GM12878 (cell line): Measurements from ENCODE around the gene TRIM40. TPM values are rescaled to one million over a fixed set of nuclear protein-coding genes. Genes with fewer than 3 reads are reported as not detected.

Source experiments
- ATAC-seq: fragments of 200-7000 bp; cut with Tn5 transposase; 3 replicates; pipeline ENCODE4 v1.9.1; 2020; ENCODE audit warnings: mild to moderate bottlenecking, moderate library complexity
- BruUV-seq: library from RNA; stranded (reverse); fragments of 400-500 nt; replicated peaks from 2 replicates; lab custom pipeline; 2021; lab: Mats Ljungman, UMichigan
- CTCF ChIA-PET: fragments of 300-600 bp; sonication (Branson Sonifier 250); formaldehyde crosslinking; extraction: SDS; loops from one replicate; lab custom pipeline; 2021; ENCODE audit warnings: inconsistent platforms; lab: Yijun Ruan, JAX
- POLR2A ChIA-PET: fragments of 350-600 bp; formaldehyde crosslinking; extraction: SDS; loops from one replicate; lab custom pipeline; 2021; ENCODE audit warnings: inconsistent platforms; lab: Charles Lee
- RAD21 ChIA-PET: fragments of 300-600 bp; sonication (Branson Sonifier 250); formaldehyde crosslinking; loops from one replicate; lab custom pipeline; 2023; ENCODE audit warnings: antibody characterized with exemption; ENCODE audit not compliant: unreplicated experiment; lab: Charles Lee
- SMC1A ChIA-PET: fragments of 300-600 bp; sonication (Branson Sonifier 250); formaldehyde crosslinking; loops from one replicate; lab custom pipeline; 2023; ENCODE audit not compliant: unreplicated experiment, uncharacterized antibody; lab: Charles Lee
- DNase-seq: peaks from one replicate; pipeline ENCODE4 v3.0.0-alpha.2; 2011; ENCODE audit warnings: low read depth, low spot score
- FAIRE-seq: peaks from 3 replicates; lab custom pipeline; 2011; peaks lifted over from hg19 to GRCh38; lab: Jason Lieb, UNC
- H2AFZ ChIP-seq: 2 replicates; pipeline ENCODE4 v1.6.0; 2011; ENCODE audit warnings: low read depth, low read length, control low read depth; ENCODE audit not compliant: control insufficient read depth
- H3K27ac ChIP-seq: 2 replicates; pipeline ENCODE4 v1.5.1; 2011; ENCODE audit warnings: control low read depth; ENCODE audit not compliant: control insufficient read depth, insufficient read depth
- H3K27me3 ChIP-seq, 2 experiments: replicated peaks in 1 of 2; 2 replicates each; pipeline versions ENCODE4 v1.6.0 to v1.6.1; 2011; ENCODE audit warnings: low read length in 1 of 2; ENCODE audit not compliant: control insufficient read depth in 2 of 2, insufficient read depth in 2 of 2
- H3K36me3 ChIP-seq, 2 experiments: 2 replicates each; pipeline ENCODE4 v1.5.1; 2011; ENCODE audit warnings: low read length in 1 of 2; ENCODE audit not compliant: control insufficient read depth in 2 of 2, insufficient read depth in 2 of 2
- H3K4me1 ChIP-seq: 2 replicates; pipeline ENCODE4 v1.6.1; 2011; ENCODE audit warnings: mild to moderate bottlenecking, low read length, moderate library complexity, mixed read lengths; ENCODE audit not compliant: control insufficient read depth, insufficient read depth
- H3K4me2 ChIP-seq: 2 replicates; pipeline ENCODE4 v1.6.0; 2011; ENCODE audit warnings: control low read depth; ENCODE audit not compliant: control insufficient read depth, insufficient read depth
- H3K4me3 ChIP-seq: fragments of 200-600 bp; sonication (generic); 2 replicates; pipeline ENCODE4 v1.5.1; 2016
- H3K79me2 ChIP-seq: 2 replicates; pipeline ENCODE4 v1.6.0; 2011; ENCODE audit warnings: low read length; ENCODE audit not compliant: control insufficient read depth, insufficient read depth
- H3K9ac ChIP-seq: 2 replicates; pipeline ENCODE4 v1.8.0; 2011; ENCODE audit warnings: low read length, control low read depth, mixed read lengths; ENCODE audit not compliant: control insufficient read depth, insufficient read depth
- H3K9me3 ChIP-seq: replicated peaks from 3 replicates; pipeline ENCODE4 v1.5.1; 2011; ENCODE audit warnings: mild to moderate bottlenecking, low read length; ENCODE audit not compliant: control insufficient read depth, insufficient read depth
- H4K20me1 ChIP-seq: 2 replicates; pipeline ENCODE4 v1.6.0; 2011; ENCODE audit not compliant: control insufficient read depth, insufficient read depth
- BCL11A ChIP-seq: IDR thresholded peaks from 2 replicates; pipeline ENCODE4 v1.6.1; 2011; ENCODE audit warnings: low read depth, low read length
- NFYA ChIP-seq: IDR thresholded peaks from 2 replicates; pipeline ENCODE4 v1.6.1; 2011; ENCODE audit warnings: low read depth, mild to moderate bottlenecking, low read length, improper control_type of control experiment, borderline replicate concordance
- ZNF24 ChIP-seq: fragments of 450-650 bp; IDR thresholded peaks from 2 replicates; pipeline ENCODE4 v1.6.1; 2017; ENCODE audit warnings: antibody characterized with exemption, mild to moderate bottlenecking
- WGBS: methylation state at CpG from one replicate; pipeline ENCODE4 v1.1.6; 2016; ENCODE audit warnings: low lambda C conversion rate; ENCODE audit not compliant: insufficient replicate concordance, insufficient coverage; ENCODE audit errors: missing lambda C conversion rate; 5-methylcytosine and 5-hydroxymethylcytosine counted together
- in situ Hi-C: fragments of 300-500 bp; cut with MboI; formaldehyde crosslinking; loops from 9 replicates; pipeline ENCODE4 v1.14.3; 2018; ENCODE audit warnings: mixed read lengths
- intact Hi-C: fragments of 100-400 bp; cut with micrococcal nuclease; formaldehyde crosslinking; loops from one replicate; pipeline ENCODE4 v1.14.2; 2022; ENCODE audit not compliant: unreplicated experiment
- polyA plus RNA-seq, 11 experiments: library from polyadenylated mRNA; depleted of rRNA in 4 of 11; unstranded in 6 of 11; stranded (reverse) in 5 of 11; fragments of >200 nt; fragmentation: Nextera tagmentation in 4 of 11; fragmentation: Illumina TruSeq in 1 of 11; extraction: Ambion mirVana in 4 of 11; extraction: Trizol in 1 of 11; gene quantifications; 1 replicate in 1 of 11; 2 replicates in 10 of 11; pipeline versions ENCODE4 v1.2.1 to v1.2.3, GENCODE V29; 2011 to 2016; ENCODE audit warnings: inconsistent platforms in 2 of 11, missing spikeins in 2 of 11, low read depth in 1 of 11
- total RNA-seq, 4 experiments: library from RNA; depleted of rRNA in 3 of 4; stranded (reverse); fragments of >200 nt in 3 of 4; fragmentation: Illumina TruSeq in 1 of 4; extraction: Trizol in 1 of 4; gene quantifications; 2 replicates each; pipeline versions ENCODE4 v1.2.1 to v1.2.3, GENCODE V29; 2013 to 2021

TRIM40 gene
- total and polyA plus RNA-seq, 10 of the 15 experiments (the other 5 are each of a cell fraction or from before 2014, with no cell fraction given), result not detected

GRCh38 chr6:30102970-30103871, 32.7 kb upstream of the TRIM40 start (continued):
- TF ChIP-seq BCL11A, result no peak

- intact Hi-C loops (loop anchor here (1.0 kb wide), 2 partner anchors 27 to 66 kb away; no protein-coding TSS in a partner anchor), in situ Hi-C loops (no loop called here)
- H3K9ac ChIP-seq, result no peak overlapping the region
- H3K9me3 ChIP-seq, result no peaks in the 10 kb centered on the region
- no peaks in the 10 kb centered on the region for H3K79me2 ChIP-seq
- FAIRE-seq (no peak), DNase-seq (no peak), ATAC-seq (no peak)
- peaks cover 19% of the 10 kb centered on the region for H3K4me1 ChIP-seq
- peak; percentile 88 for TF ChIP-seq ZNF24
- no peak for TF ChIP-seq NFYA
- ChIA-PET CTCF (interaction anchor here (0.6 to 6.6 kb wide), 39 partner anchors 7 to 450 kb away, joined by 3 to 561 read pairs (median 4); partner anchors contain the start of genes POLR1H, PPP1R11, TRIM10 and TRIM31), POLR2A (interaction anchor here (0.8 to 5.0 kb wide), 6 partner anchors 8 to 44 kb away, joined by 3 to 54 read pairs (median 7); partner anchors contain the start of gene TRIM31), SMC1A (interaction anchor here (0.8 to 16.6 kb wide), 25 partner anchors 10 to 456 kb away, joined by 3 to 647 read pairs (median 4); partner anchors contain the start of genes POLR1H, TRIM26, TRIM31 and TRIM40), RAD21 (interaction anchor here (0.6 to 9.0 kb wide), 24 partner anchors 8 to 293 kb away, joined by 3 to 333 read pairs (median 6); partner anchors contain the start of genes POLR1H, PPP1R11, TRIM31 and TRIM40)
- BruUV-seq, result no TSS peak
- peaks cover 10 to 24% of the 10 kb centered on the region in 2 experiments for H3K27me3 ChIP-seq
- H3K27ac ChIP-seq, result no peak overlapping the region
- H3K4me3 ChIP-seq, result 0 out of 2 replicates have a peak overlapping the region, but pooled peaks have one; percentile 53
- WGBS, result 34% methylated on average over 3 of the region's 3 CpGs
- no peaks in the 10 kb centered on the region for H4K20me1 ChIP-seq
- H3K36me3 ChIP-seq, result no peaks in the 10 kb centered on the region
- H2AFZ ChIP-seq, result peak overlapping the region; percentile 86; the same call in 1 of the 2 replicates
- H3K4me2 ChIP-seq, result peak overlapping the region; percentile 94
Observed at GRCh38 chr6:30103872-30104179, 32.1 kb upstream of the TRIM40 start.
